IMR-90 (cell line): ENCODE data around the gene KCP.

ENCODE experiments used
- CTCF ChIP-seq: conservative IDR thresholded peaks from 2 replicates; pipeline ENCODE4 v1.5.1; 2012; ENCODE audit warnings: mild to moderate bottlenecking, low read depth, low read length, improper control_type of control experiment
- POLR2A ChIP-seq: IDR thresholded peaks from 2 replicates; pipeline ENCODE4 v1.6.1; 2012; ENCODE audit warnings: mild to moderate bottlenecking, low read depth, low read length

DNA sequence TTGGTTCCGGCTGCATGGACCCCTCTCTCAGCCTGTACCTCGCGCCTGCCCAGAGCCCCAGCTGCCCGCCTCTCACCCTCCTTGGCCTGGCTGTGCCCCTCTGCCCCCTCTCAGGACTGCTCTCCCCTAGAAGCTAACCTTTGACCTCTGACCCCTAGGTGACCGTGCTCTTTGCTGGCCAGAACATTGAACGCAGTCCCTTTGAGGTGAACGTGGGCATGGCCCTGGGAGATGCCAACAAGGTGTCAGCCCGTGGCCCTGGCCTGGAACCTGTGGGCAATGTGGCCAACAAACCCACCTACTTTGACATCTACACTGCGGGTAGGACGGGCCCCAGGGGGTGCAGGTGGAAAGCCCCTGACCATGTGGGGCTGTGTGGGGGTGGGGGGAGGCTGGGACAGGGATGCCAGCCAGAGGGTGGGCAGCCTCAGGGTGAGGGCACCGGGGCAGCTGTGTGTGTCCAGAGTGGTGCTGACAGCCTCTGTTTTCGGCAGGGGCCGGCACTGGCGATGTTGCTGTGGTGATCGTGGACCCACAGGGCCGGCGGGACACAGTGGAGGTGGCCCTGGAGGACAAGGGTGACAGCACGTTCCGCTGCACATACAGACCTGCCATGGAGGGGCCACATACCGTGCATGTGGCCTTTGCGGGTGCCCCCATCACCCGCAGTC, 72.3 kb downstream of the KCP start:
- TF ChIP-seq POLR2A (no peak), CTCF (no peak)
